IMR-90 (cell line): ENCODE data around the gene TBCEL. TPM values are rescaled to one million over a fixed set of nuclear protein-coding genes. Genes with fewer than 3 reads are reported as not detected.

Experiments
- ATAC-seq: fragments of 200-7000 bp; cut with Tn5 transposase; 2 replicates; pipeline ENCODE4 v1.9.1; 2020; ENCODE audit warnings: low read depth, mild to moderate bottlenecking, moderate library complexity
- BruUV-seq: library from RNA; stranded (reverse); fragments of 400-500 nt; replicated peaks from 2 replicates; lab custom pipeline; 2021; lab: Mats Ljungman, UMichigan
- CTCF ChIA-PET: fragments of 300-600 bp; formaldehyde crosslinking; extraction: SDS; loops from one replicate; lab custom pipeline; 2021; ENCODE audit warnings: antibody characterized with exemption; lab: Yijun Ruan, JAX
- POLR2A ChIA-PET: fragments of 300-600 bp; sonication (Branson Sonifier 250); formaldehyde crosslinking; loops from one replicate; lab custom pipeline; 2022; ENCODE audit warnings: antibody characterized with exemption; ENCODE audit not compliant: unreplicated experiment; lab: Charles Lee
- DNase-seq: peaks from one replicate; pipeline ENCODE4 v3.0.0; 2013
- H2AFZ ChIP-seq: replicated peaks from 2 replicates; pipeline ENCODE3; 2013; ENCODE audit warnings: low read length, mild to moderate bottlenecking; ENCODE audit not compliant: poor library complexity
- H2AK5ac ChIP-seq: 2 replicates; pipeline ENCODE4 v1.6.1; 2013; ENCODE audit warnings: low read depth, low read length, inconsistent platforms
- H2AK9ac ChIP-seq: replicated peaks from 2 replicates; pipeline ENCODE3; 2013; ENCODE audit warnings: mild to moderate bottlenecking, low read depth, low read length, moderate library complexity; ENCODE audit not compliant: poor library complexity
- H2BK120ac ChIP-seq: 2 replicates; pipeline ENCODE4 v1.6.1; 2013; ENCODE audit warnings: low read depth, low read length, inconsistent platforms
- H2BK15ac ChIP-seq: 3 replicates; pipeline ENCODE4 v1.6.1; 2013; ENCODE audit warnings: low read depth, low read length, inconsistent platforms
- H2BK20ac ChIP-seq: 2 replicates; pipeline ENCODE4 v1.6.1; 2013; ENCODE audit warnings: low read depth, mild to moderate bottlenecking, inconsistent platforms, low read length, moderate library complexity
- H2BK5ac ChIP-seq: 2 replicates; pipeline ENCODE4 v1.6.1; 2013; ENCODE audit warnings: mild to moderate bottlenecking, low read depth, low read length, inconsistent platforms; ENCODE audit not compliant: poor library complexity, severe bottlenecking
- H3K14ac ChIP-seq: replicated peaks from 2 replicates; pipeline ENCODE4 v1.6.1; 2013; ENCODE audit warnings: low read depth, low read length, inconsistent platforms
- H3K18ac ChIP-seq: 2 replicates; pipeline ENCODE4 v1.6.1; 2013; ENCODE audit warnings: low read depth, low read length, control low read depth
- H3K23ac ChIP-seq: 2 replicates; pipeline ENCODE4 v1.6.1; 2013; ENCODE audit warnings: low read depth, low read length, inconsistent platforms
- H3K27ac ChIP-seq: 2 replicates; pipeline ENCODE4 v1.5.1; 2013; ENCODE audit warnings: mild to moderate bottlenecking, control low read depth, low read length; ENCODE audit not compliant: insufficient read depth
- H3K27me3 ChIP-seq: 2 replicates; pipeline ENCODE4 v1.6.1; 2013; ENCODE audit warnings: low read length; ENCODE audit not compliant: control insufficient read depth, insufficient read depth
- H3K36me3 ChIP-seq: 2 replicates; pipeline ENCODE4 v1.6.1; 2013; ENCODE audit warnings: low read length, mixed read lengths; ENCODE audit not compliant: control insufficient read depth, insufficient read depth
- H3K4ac ChIP-seq: 2 replicates; pipeline ENCODE4 v1.6.1; 2013; ENCODE audit warnings: low read depth, low read length, inconsistent platforms
- H3K4me1 ChIP-seq: 2 replicates; pipeline ENCODE4 v1.6.1; 2013; ENCODE audit warnings: low read length, mixed read lengths; ENCODE audit not compliant: control insufficient read depth, insufficient read depth
- H3K4me2 ChIP-seq: 2 replicates; pipeline ENCODE4 v1.6.1; 2013; ENCODE audit warnings: low read depth, mild to moderate bottlenecking, control low read depth, low read length, moderate library complexity
- H3K4me3 ChIP-seq: 2 replicates; pipeline ENCODE4 v1.5.1; 2013; ENCODE audit warnings: low read depth, mild to moderate bottlenecking, control low read depth, low read length, moderate library complexity; ENCODE audit not compliant: insufficient read depth
- H3K56ac ChIP-seq: 2 replicates; pipeline ENCODE4 v1.6.1; 2013; ENCODE audit warnings: low read length, inconsistent platforms; ENCODE audit not compliant: insufficient read depth; ENCODE audit errors: extremely low read depth
- H3K79me1 ChIP-seq, 2 experiments: 2 replicates each; pipeline ENCODE4 v1.6.1; 2013; ENCODE audit warnings: low read length in 2 of 2, inconsistent platforms in 1 of 2, low read depth in 1 of 2
- H3K9ac ChIP-seq: 2 replicates; pipeline ENCODE4 v1.6.1; 2013; ENCODE audit warnings: low read depth, low read length, control low read depth
- H3K9me1 ChIP-seq: 2 replicates; pipeline ENCODE4 v1.6.1; 2013; ENCODE audit warnings: low read length, inconsistent platforms; ENCODE audit not compliant: insufficient read depth
- H3K9me3 ChIP-seq: 2 replicates; pipeline ENCODE4 v1.6.1; 2013; ENCODE audit warnings: low read length; ENCODE audit not compliant: control insufficient read depth, insufficient read depth
- H4K20me1 ChIP-seq: 2 replicates; pipeline ENCODE4 v1.6.1; 2013; ENCODE audit warnings: low read length, inconsistent platforms; ENCODE audit not compliant: insufficient read depth
- H4K5ac ChIP-seq: 2 replicates; pipeline ENCODE4 v1.6.1; 2013; ENCODE audit warnings: mild to moderate bottlenecking, low read depth, low read length, control low read depth
- H4K8ac ChIP-seq, 2 experiments: 2 replicates each; pipeline ENCODE4 v1.6.1; 2013; ENCODE audit warnings: low read depth in 2 of 2, low read length in 2 of 2, control low read depth in 1 of 2, inconsistent platforms in 1 of 2
- H4K91ac ChIP-seq: 2 replicates; pipeline ENCODE4 v1.6.1; 2013; ENCODE audit warnings: low read depth, low read length, inconsistent platforms; ENCODE audit not compliant: insufficient read depth
- MAFK ChIP-seq: IDR thresholded peaks from 2 replicates; pipeline ENCODE4 v1.6.1; 2012; ENCODE audit warnings: low read depth, low read length, improper control_type of control experiment
- WGBS, 2 experiments: methylation state at CpG; one replicate each; pipeline versions ENCODE4 v1.1.5 to v1.1.7; 2013; ENCODE audit warnings: missing lambda C conversion rate in 2 of 2; ENCODE audit not compliant: insufficient read length in 1 of 2; ENCODE audit errors: extremely low coverage in 2 of 2; 5-methylcytosine and 5-hydroxymethylcytosine counted together
- dilution Hi-C: fragments of 300-500 bp; cut with HindIII; formaldehyde crosslinking; loops from one replicate; pipeline ENCODE4 v1.14.3; 2018; ENCODE audit warnings: low sequenced_read_pairs; ENCODE audit not compliant: unreplicated experiment
- in situ Hi-C: fragments of 300-500 bp; cut with MboI; formaldehyde crosslinking; loops from 3 replicates; pipeline ENCODE4 v1.14.3; 2019; ENCODE audit warnings: low sequenced_read_pairs, inconsistent platforms, mixed read lengths
- intact Hi-C: fragments of 100-400 bp; cut with micrococcal nuclease; formaldehyde crosslinking; loops from 2 replicates; pipeline ENCODE4 v1.10.0; 2022
- polyA plus RNA-seq, 3 experiments: library from polyadenylated mRNA; depleted of rRNA; stranded (reverse); fragments of >200 nt; gene quantifications; 2 replicates each; pipeline ENCODE4 v1.2.3, GENCODE V29; 2012; ENCODE audit warnings: low replicate concordance in 1 of 3
- total RNA-seq: library from RNA; depleted of rRNA; stranded (reverse); fragments of >200 nt; gene quantifications from 2 replicates; pipeline ENCODE4 v1.2.3, GENCODE V29; 2012

Gene TBCEL
- total and polyA plus RNA-seq, 2 of the 4 experiments (the other 2 are of a cell fraction): 7.1 to 21.0 TPM

DNA sequence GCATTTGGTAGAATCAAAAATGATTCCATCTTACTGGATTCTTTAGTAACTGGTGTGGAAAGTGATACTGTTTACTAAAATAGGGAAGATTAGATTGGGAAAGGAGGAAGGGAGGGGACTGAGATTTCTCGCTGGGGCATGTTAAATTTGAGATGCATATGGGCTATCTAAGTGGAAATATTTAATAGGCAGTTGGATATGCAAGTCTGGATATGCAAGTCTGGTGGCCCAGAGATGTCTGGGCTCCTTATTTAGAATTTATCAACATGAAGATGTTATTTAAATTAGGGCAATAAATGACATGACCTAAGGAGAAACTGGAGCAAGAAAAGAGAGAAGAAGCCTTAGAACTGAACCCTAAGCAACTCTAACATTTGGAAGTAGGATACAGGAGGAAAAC lies 17.0 kb upstream of the TBCEL start:
- Histone ChIP-seq H2AFZ (no peak overlapping the region), H3K4ac (no peak overlapping the region), H2AK9ac (no peak overlapping the region), H4K91ac (no peak overlapping the region), H3K27me3 (peaks cover 5% of the 10 kb centered on the region; the same call in 1 of the 2 replicates), H2BK15ac (no peak overlapping the region), H3K79me1 (no peaks in the 10 kb centered on the region), H3K14ac (no peak overlapping the region), H2BK120ac (no peak overlapping the region), H3K56ac (no peak overlapping the region), H3K27ac (no peak overlapping the region), H4K5ac (no peak overlapping the region), H3K23ac (no peak overlapping the region), H3K9ac (no peak overlapping the region), H2AK5ac (no peak overlapping the region), H4K8ac (no peak overlapping the region), H3K9me3 (no peaks in the 10 kb centered on the region), H3K4me1 (no peaks in the 10 kb centered on the region), H3K4me2 (no peak overlapping the region), H3K4me3 (no peak overlapping the region), H3K36me3 (no peaks in the 10 kb centered on the region), H2BK5ac (no peak overlapping the region), H4K20me1 (no peaks in the 10 kb centered on the region), H2BK20ac (no peak overlapping the region), H3K18ac (no peak overlapping the region), H3K9me1 (no peaks in the 10 kb centered on the region)
- dilution Hi-C loops: no loop called here
- WGBS, 2 experiments: 0% methylated on average over 1 of the region's 1 CpG; no CpG with 5 or more reads in 1 of the 2 experiments
- TF ChIP-seq MAFK: no peak
- no TSS peak for BruUV-seq
- ChIA-PET CTCF (no interaction called here), POLR2A (no interaction called here)
- DNase-seq (no peak), ATAC-seq (no peak)
- intact Hi-C loops: no loop called here
- in situ Hi-C loops: no loop called here
